T-cell (primary cell): ENCODE measurements around the gene SMAD3. TPM values are rescaled to one million over a fixed set of nuclear protein-coding genes. Genes with fewer than 3 reads are reported as not detected.
"Not testable (repeated sequence)": the region's sequence is repeated elsewhere in the genome, so short reads cannot be mapped to it uniquely, and the experiment has no call there.

Experiments used
- ATAC-seq, 4 experiments: fragments of 200-7000 bp in 3 of 4; fragments of 150-1000 bp in 1 of 4; cut with Tn5 transposase; replicated peaks in 1 of 4; 1 replicate in 3 of 4; 2 replicates in 1 of 4; pipeline ENCODE4 v1.10.0; 2021; ENCODE audit warnings: moderate library complexity in 3 of 4, mild to moderate bottlenecking in 2 of 4, moderate number of reproducible peaks in 1 of 4
- CTCF ChIA-PET, 2 donors: fragments of 300-600 bp; sonication (Branson Sonifier 250); formaldehyde crosslinking; loops; one replicate each; lab custom pipeline; 2022; ENCODE audit warnings: antibody characterized with exemption in 2 of 2; lab: Charles Lee
- POLR2A ChIA-PET, 2 donors: fragments of 300-600 bp; sonication (Branson Sonifier 250); formaldehyde crosslinking; loops; one replicate each; lab custom pipeline; 2022; ENCODE audit warnings: antibody characterized with exemption in 2 of 2; lab: Charles Lee
- DNase-seq, 35 experiments: peaks; one replicate each; pipeline versions ENCODE4 v3.0.0 to v3.0.0-alpha.2; 2013 to 2023
- H3K27ac ChIP-seq: one replicate; pipeline ENCODE4 v1.5.1; 2013; ENCODE audit warnings: low read length
- H3K27me3 ChIP-seq, 2 experiments: replicated peaks in 1 of 2; 1 replicate in 1 of 2; 2 replicates in 1 of 2; pipeline versions ENCODE4 v1.6.1 to v1.7.0; 2013; ENCODE audit warnings: low read length in 1 of 2, mixed read lengths in 1 of 2; ENCODE audit not compliant: control insufficient read depth in 2 of 2, insufficient read depth in 2 of 2; ENCODE audit errors: extremely low read depth in 1 of 2
- H3K36me3 ChIP-seq, 2 donors: 1 replicate in 1 of 2; 2 replicates in 1 of 2; pipeline versions ENCODE4 v1.6.1 to v1.7.0; 2013; ENCODE audit warnings: low read length in 1 of 2; ENCODE audit not compliant: control insufficient read depth in 2 of 2, insufficient read depth in 1 of 2; ENCODE audit errors: extremely low read depth in 1 of 2
- H3K4me1 ChIP-seq, 2 experiments: 1 replicate in 1 of 2; 2 replicates in 1 of 2; pipeline versions ENCODE4 v1.6.1 to v1.7.0; 2013; ENCODE audit warnings: low read length in 2 of 2, mixed read lengths in 1 of 2; ENCODE audit not compliant: insufficient read depth in 2 of 2, control insufficient read depth in 1 of 2; ENCODE audit errors: extremely low read depth in 1 of 2
- H3K4me3 ChIP-seq, 2 donors: 1 replicate in 1 of 2; 2 replicates in 1 of 2; pipeline versions ENCODE4 v1.5.1 to v1.7.0; 2013; ENCODE audit warnings: mild to moderate bottlenecking in 2 of 2, low read length in 1 of 2, moderate library complexity in 1 of 2; ENCODE audit not compliant: control insufficient read depth in 1 of 2; ENCODE audit errors: extremely low read depth in 1 of 2
- H3K9me3 ChIP-seq: 2 replicates; pipeline ENCODE4 v1.7.0; 2013
- H3K27ac Mint-ChIP-seq, 2 donors: one replicate each; pipeline ENCODE4 v1.8.0; 2020 to 2021; ENCODE audit warnings: mild to moderate bottlenecking in 2 of 2, mixed read lengths in 2 of 2
- H3K27me3 Mint-ChIP-seq, 2 donors: one replicate each; pipeline ENCODE4 v1.8.0; 2021 to 2022; ENCODE audit warnings: mixed read lengths in 2 of 2
- H3K36me3 Mint-ChIP-seq: one replicate; pipeline ENCODE4 v1.8.0; 2021; ENCODE audit warnings: mixed read lengths
- H3K4me1 Mint-ChIP-seq, 3 donors: one replicate each; pipeline ENCODE4 v1.8.0; 2020 to 2022; ENCODE audit warnings: mixed read lengths in 3 of 3, mild to moderate bottlenecking in 1 of 3
- H3K4me3 Mint-ChIP-seq, 3 donors: one replicate each; pipeline ENCODE4 v1.8.0; 2020 to 2022; ENCODE audit warnings: mild to moderate bottlenecking in 3 of 3, mixed read lengths in 3 of 3, moderate library complexity in 3 of 3
- H3K9me3 Mint-ChIP-seq, 3 donors: one replicate each; pipeline ENCODE4 v1.8.0; 2020 to 2022; ENCODE audit warnings: mixed read lengths in 3 of 3
- WGBS: methylation state at CpG from one replicate; pipeline ENCODE4 v1.1.5; 2013; ENCODE audit warnings: missing lambda C conversion rate; ENCODE audit not compliant: insufficient coverage; 5-methylcytosine and 5-hydroxymethylcytosine counted together
- total RNA-seq, 35 experiments: library from RNA in 6 of 35; stranded (reverse) in 6 of 35; fragments of 120-200 nt in 1 of 35; gene quantifications; one replicate each; pipeline versions ENCODE4 v1.2.1 to v1.2.4 and lab custom pipeline; 2013 to 2026

The SMAD3 gene
- total RNA-seq, 5 donors from 2014 or later (not counting 1 experiment from before 2014, with no cell fraction given) = 55.4 to 159 (median 110) TPM

- H3K4me1 Mint-ChIP-seq = peaks cover 4 to 7% (median 6%) of the 10 kb centered on the region in 3 donors
- ATAC-seq (no peak), DNase-seq (no peak)
- no peak overlapping the region for H3K4me3 Mint-ChIP-seq
- peaks cover 0 to 3% of the 10 kb centered on the region in 2 donors for H3K27me3 Mint-ChIP-seq
- 73% methylated on average over 2 of the region's 9 CpGs for WGBS
- H3K36me3 Mint-ChIP-seq = no peaks in the 10 kb centered on the region
- no peak overlapping the region for H3K27ac ChIP-seq
- no peaks in the 10 kb centered on the region for H3K9me3 Mint-ChIP-seq
- H3K27ac Mint-ChIP-seq = no peak overlapping the region
- no peaks in the 10 kb centered on the region for H3K9me3 ChIP-seq
- peaks cover 0 to 4% of the 10 kb centered on the region in 2 experiments for H3K27me3 ChIP-seq
- H3K36me3 ChIP-seq = no peaks in the 10 kb centered on the region
- POLR2A ChIA-PET = no interaction called here
- no peaks in the 10 kb centered on the region for H3K4me1 ChIP-seq
- CTCF ChIA-PET = interaction anchor here in 1 of 2 donors (0.7 kb wide), 1 partner anchor 76 kb away, joined by 4 read pairs; no protein-coding TSS in a partner anchor
- no peak overlapping the region for H3K4me3 ChIP-seq
These were observed 39.4 kb upstream of the SMAD3 start for GRCh38 chr15:67025719-67026609.

GRCh38 chr15:67026610-67026967 lies 38.8 kb upstream of the SMAD3 start:
- Histone ChIP-seq H3K36me3 (no peaks in the 10 kb centered on the region), H3K9me3 (no peaks in the 10 kb centered on the region), H3K27me3 (peaks cover 0 to 4% of the 10 kb centered on the region in 2 experiments), H3K4me3 (no peak overlapping the region), H3K4me1 (no peaks in the 10 kb centered on the region), H3K27ac (no peak overlapping the region)
- Mint-ChIP-seq H3K36me3 (no peaks in the 10 kb centered on the region), H3K27ac (no peak overlapping the region), H3K4me1 (peaks cover 4 to 7% (median 6%) of the 10 kb centered on the region in 3 donors), H3K9me3 (no peaks in the 10 kb centered on the region), H3K27me3 (peaks cover 0 to 3% of the 10 kb centered on the region in 2 donors), H3K4me3 (no peak overlapping the region)
- ATAC-seq = no peak
- 94% methylated on average over 2 of the region's 4 CpGs for WGBS
- ChIA-PET POLR2A (no interaction called here), CTCF (no interaction called here)
- DNase-seq = no peak

DNA sequence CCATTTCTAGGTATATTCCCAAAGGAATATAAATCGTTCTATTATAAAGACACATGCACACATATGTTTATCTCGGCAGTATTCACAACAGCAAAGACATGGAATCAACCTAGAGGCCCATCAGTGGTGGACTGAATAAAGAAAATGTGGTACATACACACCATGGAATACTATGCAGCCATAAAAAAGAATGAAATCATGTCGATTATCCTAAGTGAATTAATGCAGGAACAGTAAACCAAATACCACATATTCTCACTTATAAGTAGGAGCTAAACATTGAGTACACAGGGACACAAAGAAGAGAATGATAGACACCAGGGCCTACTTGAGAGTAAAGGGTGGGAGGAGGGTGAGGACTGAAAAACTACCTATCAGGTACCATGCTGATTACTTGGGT lies 37.0 kb upstream of the SMAD3 start:
- H3K36me3 ChIP-seq, CTCF ChIA-PET, H3K36me3 Mint-ChIP-seq, H3K9me3 ChIP-seq, ATAC-seq, DNase-seq, H3K4me1 Mint-ChIP-seq, H3K27ac ChIP-seq, POLR2A ChIA-PET, H3K4me3 ChIP-seq, H3K27ac Mint-ChIP-seq, H3K27me3 Mint-ChIP-seq, H3K27me3 ChIP-seq, H3K4me3 Mint-ChIP-seq, H3K9me3 Mint-ChIP-seq, H3K4me1 ChIP-seq: not testable (repeated sequence)
- WGBS = no CpG with 5 or more reads among the region's 3 CpGs

- Mint-ChIP-seq H3K4me1 (peaks cover 4 to 17% (median 5%) of the 10 kb centered on the region in 3 donors), H3K9me3 (no peaks in the 10 kb centered on the region), H3K4me3 (no peak overlapping the region), H3K27me3 (peaks cover 0 to 3% of the 10 kb centered on the region in 2 donors), H3K36me3 (no peaks in the 10 kb centered on the region), H3K27ac (no peak overlapping the region)
- no peaks in the 10 kb centered on the region for H3K36me3 ChIP-seq
- DNase-seq (no peak), ATAC-seq (no peak)
- H3K27me3 ChIP-seq = peaks cover 0 to 10% of the 10 kb centered on the region in 2 experiments
- H3K4me3 ChIP-seq = no peak overlapping the region
- H3K9me3 ChIP-seq = no peaks in the 10 kb centered on the region
- ChIA-PET CTCF (interaction anchor here in 1 of 2 donors (0.6 kb wide), 1 partner anchor 405 kb away, joined by 3 read pairs; no protein-coding TSS in a partner anchor), POLR2A (no interaction called here)
- 100% methylated on average over 1 of the region's 5 CpGs for WGBS
- peaks cover 9 to 16% of the 10 kb centered on the region in 2 experiments for H3K4me1 ChIP-seq
- H3K27ac ChIP-seq = no peak overlapping the region
These were observed 35.2 kb upstream of the SMAD3 start for GRCh38 chr15:67030036-67030762.

DNA sequence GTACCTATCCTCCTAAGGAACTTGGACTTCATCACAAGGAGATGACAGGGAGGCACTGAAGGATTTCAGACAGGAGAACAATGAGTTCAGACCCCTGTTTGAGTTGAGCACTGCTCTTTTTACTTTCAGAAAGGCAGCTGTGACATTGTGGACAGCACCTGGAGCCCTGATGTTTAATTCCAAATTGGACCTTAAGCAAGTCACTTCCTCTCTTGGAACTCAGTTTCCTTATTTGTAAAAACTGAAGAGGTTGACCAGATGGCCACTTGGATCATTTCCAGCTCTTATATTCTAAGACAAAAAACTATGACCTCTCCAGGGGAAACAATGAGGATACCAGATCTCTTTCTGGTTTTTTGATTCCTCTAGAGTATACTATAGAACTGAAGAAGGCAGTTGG lies 34.1 kb upstream of the SMAD3 start:
- no peaks in the 10 kb centered on the region for H3K9me3 Mint-ChIP-seq
- Histone ChIP-seq H3K4me3 (no peak overlapping the region), H3K9me3 (no peaks in the 10 kb centered on the region), H3K4me1 (peaks cover 9 to 18% of the 10 kb centered on the region in 2 experiments), H3K36me3 (no peaks in the 10 kb centered on the region), H3K27me3 (peaks cover 0 to 10% of the 10 kb centered on the region in 2 experiments), H3K27ac (no peak overlapping the region)
- DNase-seq (no peak), ATAC-seq (no peak)
- peaks cover 0 to 3% of the 10 kb centered on the region in 2 donors for H3K27me3 Mint-ChIP-seq
- no peak overlapping the region for H3K27ac Mint-ChIP-seq
- ChIA-PET POLR2A (interaction anchor here in 1 of 2 donors (0.6 kb wide), 1 partner anchor 11 kb away, joined by 3 read pairs; no protein-coding TSS in a partner anchor), CTCF (no interaction called here)
- H3K36me3 Mint-ChIP-seq = no peaks in the 10 kb centered on the region
- no peak overlapping the region for H3K4me3 Mint-ChIP-seq
- peaks cover 2 to 16% (median 3%) of the 10 kb centered on the region in 3 donors for H3K4me1 Mint-ChIP-seq

GRCh38 chr15:67032608-67033007 lies 32.8 kb upstream of the SMAD3 start:
- WGBS = 79% methylated on average over 2 of the region's 3 CpGs
- Mint-ChIP-seq H3K27me3 (peaks cover 0 to 3% of the 10 kb centered on the region in 2 donors), H3K4me1 (peaks cover 8 to 24% (median 9%) of the 10 kb centered on the region in 3 donors), H3K36me3 (no peaks in the 10 kb centered on the region), H3K4me3 (no peak overlapping the region), H3K27ac (no peak overlapping the region), H3K9me3 (no peaks in the 10 kb centered on the region)
- no peak overlapping the region for H3K27ac ChIP-seq
- H3K27me3 ChIP-seq = peaks cover 0 to 10% of the 10 kb centered on the region in 2 experiments
- no peak overlapping the region for H3K4me3 ChIP-seq
- POLR2A ChIA-PET = no interaction called here
- CTCF ChIA-PET = no interaction called here
- DNase-seq (no peak), ATAC-seq (no peak)
- no peaks in the 10 kb centered on the region for H3K36me3 ChIP-seq
- H3K4me1 ChIP-seq = peaks cover 13 to 28% of the 10 kb centered on the region in 2 experiments
- H3K9me3 ChIP-seq = no peaks in the 10 kb centered on the region
